Myocyte (in vitro differentiated cells): Measurements from ENCODE around the gene TAX1BP3. TPM values are rescaled to one million over a fixed set of nuclear protein-coding genes. Genes with fewer than 3 reads are reported as not detected.
"Not testable (repeated sequence)": the region's sequence is repeated elsewhere in the genome, so short reads cannot be mapped to it uniquely, and the experiment has no call there.

Experiments used
- DNase-seq: peaks from one replicate; pipeline ENCODE4 v3.0.0-alpha.2; 2012; ENCODE audit warnings: low read depth
- polyA plus RNA-seq: library from polyadenylated mRNA; unstranded; fragments of >200 nt; gene quantifications from one replicate; pipeline ENCODE4 v1.2.1, GENCODE V29; 2012; ENCODE audit warnings: missing spikeins
- total RNA-seq: library from RNA; depleted of rRNA; stranded (reverse); fragments of >200 nt; gene quantifications from 2 replicates; pipeline ENCODE4 v1.2.3, GENCODE V29; 2014

Gene TAX1BP3
- total RNA-seq: 95.1 and 122 TPM in 2 replicates
- polyA plus RNA-seq: 201 TPM

DNA sequence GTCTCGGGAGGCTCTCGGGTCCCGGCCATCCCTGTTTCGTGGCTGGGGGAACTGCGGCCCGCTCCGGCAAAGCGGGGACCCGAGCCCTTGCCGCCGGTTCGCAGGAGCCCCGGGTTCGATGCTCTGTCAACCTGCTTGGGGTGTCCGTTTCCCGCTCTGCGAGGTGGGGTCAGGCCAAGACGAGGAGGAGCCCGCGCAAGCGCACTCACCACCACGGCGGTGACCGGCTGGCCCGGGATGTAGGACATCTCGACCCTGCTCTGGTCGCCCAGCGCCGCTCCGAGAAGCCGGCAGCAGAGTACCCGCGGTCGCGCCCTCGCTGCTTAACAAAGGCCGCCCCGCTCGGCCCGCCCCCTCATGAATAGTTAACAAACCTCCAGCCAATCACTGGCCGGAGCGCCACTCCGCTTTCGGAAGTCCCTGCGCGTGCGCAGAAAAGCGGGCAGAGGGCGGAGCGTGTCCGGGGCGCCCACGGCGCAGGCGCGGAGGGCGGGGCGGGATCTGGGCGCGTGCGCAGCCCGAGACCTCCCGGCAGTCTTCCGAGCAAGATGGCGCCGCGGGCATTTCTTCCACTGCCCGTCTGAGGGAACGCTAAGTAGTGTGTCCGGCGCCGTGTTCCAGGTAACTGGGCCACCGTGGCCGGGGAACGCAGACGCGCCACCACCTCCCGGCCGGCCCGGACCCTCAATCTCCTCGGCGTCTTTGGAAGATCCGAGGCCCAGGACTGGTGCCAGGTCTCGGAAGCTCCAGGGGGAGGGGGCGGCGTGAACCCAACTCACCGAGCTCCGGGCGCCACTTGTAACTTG is at the start of gene TAX1BP3, which contains the start of gene EMC6:
TAX1BP3 (minus strand) TSS at position 300 of the 806 bp plus-strand sequence; CDS start at position 248, 52 bp downstream.
EMC6 (plus strand) TSS at position 534 of the 806 bp plus-strand sequence. CDS start 335 bp downstream, outside the sequence.
- peak; percentile 98 for DNase-seq

DNA sequence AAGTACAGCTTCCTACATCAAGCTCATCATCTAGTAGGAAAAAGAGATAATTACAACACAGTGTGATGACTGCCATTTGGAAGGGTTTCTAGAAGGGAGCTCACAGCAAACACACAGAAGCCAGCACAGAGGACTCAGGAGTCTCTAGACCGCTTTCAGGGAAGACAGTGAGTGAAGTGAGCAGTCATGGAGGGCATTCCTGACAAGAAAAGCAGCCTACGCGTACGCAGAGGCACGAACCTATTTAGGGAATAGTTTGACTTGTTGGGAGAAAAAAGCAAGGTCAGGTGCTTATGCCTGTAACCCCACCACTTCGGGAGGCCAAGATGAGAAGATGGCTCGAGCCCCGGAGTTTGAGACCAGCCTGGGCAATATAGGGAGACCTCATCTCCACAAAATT is 46.9 kb upstream of the TAX1BP3 start:
- no peak for DNase-seq

DNA sequence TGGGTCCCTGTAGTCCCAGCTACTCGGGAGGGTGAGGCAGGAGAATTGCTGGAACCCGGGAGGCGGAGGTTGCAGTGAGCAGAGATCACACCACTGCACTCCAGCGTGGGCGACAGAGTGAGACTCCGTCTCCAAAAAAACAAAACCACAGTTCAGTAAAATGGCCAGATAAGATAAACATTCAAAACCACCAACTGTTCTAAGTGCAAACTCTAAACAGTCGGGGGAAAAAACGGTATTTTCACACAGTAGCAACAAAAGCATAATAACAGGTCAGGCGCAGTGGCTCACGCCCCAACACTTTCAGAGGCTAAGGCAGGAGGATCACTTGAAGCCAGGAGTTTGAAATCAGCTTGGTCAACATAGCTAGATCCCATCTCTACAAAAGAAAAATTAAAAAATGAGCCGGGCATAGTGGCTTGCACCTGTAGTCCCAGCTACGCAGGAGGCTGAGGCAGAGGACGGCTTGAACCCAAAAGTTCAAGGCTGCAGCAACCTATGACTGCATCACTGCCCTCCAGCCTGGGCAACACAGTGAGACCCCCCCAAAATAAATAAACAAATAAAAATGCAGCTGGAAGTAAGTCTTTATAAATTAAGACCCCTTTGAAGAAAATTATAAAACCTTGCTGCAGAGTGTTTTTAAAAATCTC is 44.6 kb upstream of the TAX1BP3 start:
- no peak for DNase-seq

DNA sequence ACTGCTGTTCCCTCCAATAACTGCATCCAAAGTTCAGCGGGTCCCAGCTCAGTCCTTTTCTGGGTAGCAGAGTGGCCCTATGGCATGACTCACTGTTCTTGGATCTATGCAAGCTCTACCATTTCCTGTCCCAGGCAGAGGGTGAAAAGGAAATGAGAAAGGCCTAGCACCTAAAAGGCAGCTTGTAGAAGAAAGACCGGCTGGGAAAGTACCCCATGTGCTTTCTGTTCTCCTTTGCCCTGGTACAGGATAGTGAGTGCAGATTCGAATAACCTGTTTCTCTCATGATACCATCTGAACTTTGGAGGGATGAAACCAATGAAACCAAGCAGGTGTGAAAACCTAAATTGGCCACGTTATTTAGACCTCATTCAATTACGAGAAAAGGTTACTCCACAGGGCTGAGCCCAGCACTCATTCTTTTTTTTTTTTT is 42.6 kb upstream of the TAX1BP3 start:
- DNase-seq: no peak

- DNase-seq: no peak
Measured at GRCh38 chr17:3708366-3708765, 40.0 kb upstream of the TAX1BP3 start.

DNA sequence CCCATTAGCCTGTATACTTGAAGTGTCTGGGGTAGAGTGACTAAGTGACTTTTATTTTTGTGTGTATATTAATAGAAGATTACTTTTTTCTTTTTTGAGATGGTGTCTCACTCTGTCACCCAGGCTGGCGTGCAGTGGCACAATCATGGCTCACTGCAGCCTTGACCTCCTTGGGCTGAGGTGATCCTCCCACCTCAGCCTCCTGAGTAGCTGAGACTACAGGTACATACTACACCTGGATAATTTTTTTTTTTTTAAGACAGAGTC is 37.3 kb upstream of the TAX1BP3 start:
- DNase-seq: not testable (repeated sequence)

- DNase-seq: no peak
Measured at GRCh38 chr17:3704931-3705717, 36.7 kb upstream of the TAX1BP3 start.

GRCh38 chr17:3702041-3702539 is 33.7 kb upstream of the TAX1BP3 start:
- not testable (repeated sequence) for DNase-seq

DNA sequence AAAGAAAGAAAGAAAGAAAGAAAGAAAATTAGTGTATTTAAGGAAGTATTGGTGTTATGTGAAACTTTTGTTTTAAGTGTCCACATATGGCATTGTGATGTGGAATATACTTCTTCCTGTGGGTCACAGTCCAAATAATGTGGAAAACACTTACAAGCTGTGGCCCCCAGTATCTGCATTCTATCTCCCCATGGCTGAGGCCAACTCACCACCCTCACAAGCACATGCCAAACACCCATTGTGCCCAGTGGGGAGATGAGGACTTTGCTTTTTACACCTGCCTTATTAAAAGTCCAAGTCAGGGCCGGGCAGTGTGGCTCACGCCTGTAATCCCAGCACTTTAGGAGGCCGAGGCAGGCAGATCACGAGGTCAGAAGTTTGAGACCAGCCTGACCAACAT is 31.6 kb upstream of the TAX1BP3 start:
- DNase-seq: no peak

DNA sequence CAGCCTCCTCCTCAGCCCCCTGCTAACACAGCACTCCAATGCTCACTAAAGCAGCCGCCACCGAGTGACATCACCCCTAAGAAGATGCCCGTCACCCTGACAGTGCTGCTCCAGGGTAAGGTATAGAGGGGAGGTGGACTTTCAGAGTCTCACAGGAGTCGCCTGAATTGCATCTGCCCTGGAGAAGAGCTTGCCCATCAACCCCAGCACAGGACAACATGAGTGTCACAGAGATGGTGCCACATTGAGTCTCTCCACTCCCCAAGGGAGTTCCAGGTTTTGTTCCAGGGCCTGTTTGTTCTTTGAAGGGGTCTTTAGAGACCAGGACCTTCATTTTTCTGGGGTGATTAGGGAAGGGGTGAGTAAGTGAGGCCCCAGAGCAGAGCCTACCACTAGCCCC is 29.8 kb upstream of the TAX1BP3 start:
- no peak for DNase-seq

DNA sequence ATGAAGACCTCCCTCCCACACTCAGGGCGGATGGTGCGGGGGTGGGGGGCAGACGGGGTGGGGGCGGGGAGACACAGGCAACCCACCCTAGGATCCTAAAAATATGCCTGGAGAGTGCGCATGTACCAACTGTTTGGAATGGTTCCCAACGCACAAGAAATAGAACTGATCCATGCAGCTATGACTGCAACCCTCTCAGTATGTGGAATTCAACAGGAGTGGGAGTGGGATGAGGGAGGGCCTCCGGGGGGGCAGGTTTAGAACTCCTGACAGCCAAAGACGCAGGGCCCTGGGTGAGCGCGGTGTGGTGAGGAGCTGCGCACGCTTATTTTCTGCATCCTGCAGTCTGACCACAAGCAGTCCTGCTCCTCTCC is 28.7 kb upstream of the TAX1BP3 start:
- DNase-seq: peak; percentile 68

- no peak for DNase-seq
Measured at GRCh38 chr17:3695723-3696411, 27.5 kb upstream of the TAX1BP3 start, which contains the start of gene P2RX5. Gene P2RX5 (minus strand): TSS chr17:3696155. CDS start chr17:3696005, 150 bp downstream.

DNA sequence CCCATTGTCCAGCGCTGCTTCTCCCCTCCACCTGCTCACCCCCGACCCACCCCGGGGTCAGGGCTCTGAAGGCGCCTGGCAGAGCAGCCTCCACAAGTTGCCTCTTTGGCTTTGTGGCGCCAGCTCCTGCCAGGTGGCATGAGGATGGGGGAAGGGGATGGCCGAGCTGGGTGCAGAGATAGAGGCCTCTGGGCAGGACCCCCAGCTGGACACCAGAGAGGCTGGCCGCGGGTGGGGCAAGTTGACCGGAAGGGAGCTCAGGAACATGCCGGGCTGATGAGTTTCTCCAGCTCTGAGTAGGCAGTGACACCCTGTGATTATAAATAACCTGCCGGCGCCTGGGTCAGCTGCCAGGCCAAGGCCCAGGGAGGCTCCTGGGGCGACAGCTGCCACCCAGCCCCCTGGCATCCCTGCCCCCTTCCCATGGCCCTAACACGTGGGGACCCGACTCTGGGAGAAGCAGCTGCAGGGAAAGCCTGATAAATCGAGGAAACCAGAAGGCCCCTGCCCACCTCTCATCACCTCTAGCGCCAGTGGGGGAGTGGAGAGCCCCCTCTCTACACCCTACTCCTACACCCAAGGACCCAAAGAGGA is 26.8 kb upstream of the TAX1BP3 start:
- peak; percentile 98 for DNase-seq

DNA sequence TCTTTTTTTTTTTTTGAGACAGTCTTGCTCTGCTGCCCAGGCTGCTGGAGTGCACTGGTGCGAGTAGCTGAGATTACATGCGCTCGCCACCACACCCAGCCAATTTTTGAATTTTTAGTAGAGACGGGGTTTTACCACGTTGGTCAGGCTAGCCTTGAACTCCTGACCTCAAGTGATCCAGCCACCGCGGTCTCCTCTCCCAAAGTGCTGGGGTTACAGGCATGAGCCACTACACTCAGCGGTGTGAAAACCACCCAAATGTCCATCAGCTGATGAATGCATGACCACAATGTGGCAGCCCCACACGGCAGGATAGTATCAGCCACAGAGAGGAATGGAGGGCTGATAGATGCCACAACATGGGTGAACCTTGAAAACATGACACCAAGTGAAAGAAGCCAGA is 25.5 kb upstream of the TAX1BP3 start:
- peak; percentile 94 for DNase-seq

GRCh38 chr17:3693141-3693540 is 24.8 kb upstream of the TAX1BP3 start:
- DNase-seq: peak; percentile 29

- no peak for DNase-seq
Measured at GRCh38 chr17:3692346-3692745, 24.0 kb upstream of the TAX1BP3 start.

DNA sequence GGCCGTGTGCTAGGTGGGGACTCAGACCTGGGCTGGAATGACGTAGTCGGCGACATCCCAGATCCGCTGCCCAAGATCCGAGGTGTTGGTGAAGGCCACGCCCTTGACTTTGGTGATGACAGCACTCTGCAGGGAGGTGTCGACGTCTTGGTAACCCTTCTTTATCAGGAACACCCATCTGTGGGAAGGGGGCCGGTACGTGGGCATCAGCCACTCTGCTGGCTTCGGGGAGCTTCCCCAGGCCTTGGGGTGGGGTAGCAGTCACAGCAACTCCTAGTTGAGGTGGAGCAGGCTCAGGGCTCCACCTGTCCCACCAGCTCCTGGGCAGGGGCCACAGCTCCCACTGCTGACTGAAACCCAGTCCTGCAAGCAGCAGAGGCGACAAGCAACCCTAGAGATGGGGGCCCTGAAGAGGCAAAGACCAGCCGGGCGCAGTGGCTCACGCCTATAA is 23.3 kb upstream of the TAX1BP3 start:
- no peak for DNase-seq

DNA sequence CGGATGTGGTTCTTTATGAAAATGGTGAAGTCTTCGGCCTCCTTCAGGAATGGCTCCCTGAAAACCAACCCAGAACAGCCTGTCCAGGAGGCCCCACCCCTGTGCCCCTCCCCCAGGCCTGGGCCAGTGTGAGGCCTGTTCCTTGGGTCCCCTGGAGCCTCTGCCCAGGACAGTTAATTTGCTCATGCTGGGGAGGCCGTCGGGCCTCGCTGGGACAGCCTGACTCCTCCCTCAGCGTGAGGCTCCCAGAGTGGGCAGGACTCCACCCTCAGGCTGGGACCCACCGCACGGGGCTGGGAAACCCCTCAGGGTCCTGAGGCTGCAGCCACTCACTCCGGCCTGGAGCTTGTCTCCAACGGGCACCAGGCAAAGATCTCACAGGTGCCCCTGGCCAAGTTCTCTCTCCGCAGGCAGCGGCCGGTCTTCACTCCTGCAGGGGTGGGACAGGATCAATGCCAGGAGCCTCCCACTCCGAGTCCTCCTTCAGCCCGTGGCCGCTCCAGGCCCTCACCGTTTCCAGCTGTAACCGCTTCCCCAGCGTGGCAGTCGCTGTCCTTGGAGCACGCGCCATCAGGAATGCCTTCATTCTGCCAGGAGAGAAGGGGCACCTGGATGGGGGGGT is 21.8 kb upstream of the TAX1BP3 start:
- DNase-seq: no peak

DNA sequence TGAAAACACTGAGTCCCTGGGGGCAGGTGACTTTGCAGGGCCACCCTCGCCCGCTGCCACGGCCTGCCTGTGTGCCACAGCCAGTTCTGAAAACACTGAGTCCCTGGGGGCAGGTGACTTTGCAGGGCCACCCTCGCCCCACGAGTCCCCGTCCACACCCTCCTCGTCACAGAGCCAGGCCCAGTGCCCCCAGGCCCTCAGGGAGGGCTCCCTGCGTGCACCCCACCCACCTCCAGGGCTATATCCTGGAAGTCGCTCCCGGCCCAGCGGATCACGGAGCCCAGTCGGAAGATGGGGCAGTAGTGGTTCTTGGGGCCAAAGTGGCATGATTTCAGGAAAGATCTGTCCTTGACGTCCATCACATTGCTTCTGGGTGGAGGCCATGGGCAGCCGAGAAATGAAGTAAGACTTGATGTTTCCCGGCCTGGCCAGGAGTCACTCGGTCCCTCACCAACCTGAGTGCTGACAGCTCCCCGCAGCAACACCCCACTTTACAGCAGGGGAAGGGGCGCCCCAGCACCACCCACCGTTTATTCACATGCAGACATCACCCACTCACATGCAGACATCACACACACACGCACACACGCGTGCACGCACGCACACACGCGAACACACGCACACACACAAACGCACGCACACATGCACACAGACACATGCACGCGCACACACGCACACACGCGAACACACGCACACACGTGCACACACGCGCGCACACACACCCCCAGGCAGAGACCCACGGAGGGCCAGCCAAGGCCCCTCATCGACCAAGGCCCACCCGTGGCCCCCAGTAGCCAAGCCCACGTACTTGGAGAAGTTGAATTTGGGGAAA is 21.1 kb upstream of the TAX1BP3 start:
- DNase-seq: no peak
